ENCODE measurements around the gene ANAPC7.

The ANAPC7 gene

GRCh38 chr12:110347767-110348166 lies 55.7 kb downstream of the ANAPC7 start (continued):
- TF ChIP-seq ZNF311 (tag by site-specific recombination; IDR thresholded peaks at IDR 0.05; ENCODE audit: borderline replicate concordance) = no peak
- TF ChIP-seq HOXA7 (CRISPR knock-in tag; IDR thresholded peaks at IDR 0.05; ENCODE audit: borderline replicate concordance) = no peak

DNA sequence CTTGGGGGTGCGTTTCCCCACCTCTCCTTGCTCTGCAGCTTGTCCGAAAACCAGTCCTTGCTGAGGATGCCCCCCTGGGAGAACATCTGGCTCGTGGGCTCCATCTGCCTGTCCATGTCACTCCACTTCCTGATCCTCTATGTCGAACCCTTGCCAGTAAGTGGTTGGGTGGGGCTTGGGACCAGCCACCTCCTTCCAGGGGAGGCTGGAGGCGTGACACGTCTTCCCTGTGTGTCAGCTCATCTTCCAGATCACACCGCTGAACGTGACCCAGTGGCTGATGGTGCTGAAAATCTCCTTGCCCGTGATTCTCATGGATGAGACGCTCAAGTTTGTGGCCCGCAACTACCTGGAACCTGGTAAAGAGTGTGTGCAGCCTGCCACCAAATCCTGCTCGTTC lies 57.5 kb downstream of the ANAPC7 start:
- Histone ChIP-seq H3K27ac (ENCODE audit: extremely low read depth, low read depth, low read length) (no peak overlapping the region), H3K9me3 (ENCODE audit: control insufficient read depth, insufficient read depth, low read depth, low read length) (no peaks in the 10 kb centered on the region), H3K36me3 (ENCODE audit: control insufficient read depth in 2 of 2, insufficient read depth in 1 of 2, low read length in 2 of 2) (peaks cover 45 to 99% of the 10 kb centered on the region in 2 experiments), H3K4me1 (ENCODE audit: control insufficient read depth, insufficient read depth, low read length) (no peaks in the 10 kb centered on the region), H3K4me3 (ENCODE audit: low read depth, low read length) (no peak overlapping the region)
- TF ChIP-seq ZNF600 (tag by site-specific recombination; IDR thresholded peaks at IDR 0.05) = 0 out of 2 replicates have a peak, but pooled peaks have one; percentile 44
- no peak for TF ChIP-seq ZNF558 (tag by site-specific recombination; IDR thresholded peaks at IDR 0.05)
- ChIA-PET CTCF (no interaction called here), POLR2A (no interaction called here)

DNA sequence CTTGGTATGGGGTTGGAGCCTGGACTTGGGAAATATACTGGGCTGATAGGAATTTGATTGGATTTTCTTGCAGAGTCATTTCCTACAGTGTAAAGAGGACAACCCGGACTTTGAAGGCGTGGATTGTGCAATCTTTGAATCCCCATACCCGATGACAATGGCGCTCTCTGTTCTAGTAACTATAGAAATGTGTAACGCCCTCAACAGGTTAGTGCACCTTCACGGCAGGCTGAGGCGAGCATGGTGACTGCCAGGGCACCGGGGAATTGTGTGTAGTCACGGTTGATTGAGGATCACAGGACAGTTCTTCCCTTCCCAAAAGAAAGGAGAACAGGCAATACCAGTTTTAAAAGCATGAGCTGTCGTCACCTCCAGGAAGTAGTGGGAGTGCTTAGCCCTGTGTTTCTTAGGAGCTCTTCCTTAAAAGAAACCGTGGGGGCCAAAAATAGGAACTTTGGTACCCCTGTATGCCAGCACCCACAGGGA lies 58.3 kb downstream of the ANAPC7 start:
- TF ChIP-seq, protein P1, sequence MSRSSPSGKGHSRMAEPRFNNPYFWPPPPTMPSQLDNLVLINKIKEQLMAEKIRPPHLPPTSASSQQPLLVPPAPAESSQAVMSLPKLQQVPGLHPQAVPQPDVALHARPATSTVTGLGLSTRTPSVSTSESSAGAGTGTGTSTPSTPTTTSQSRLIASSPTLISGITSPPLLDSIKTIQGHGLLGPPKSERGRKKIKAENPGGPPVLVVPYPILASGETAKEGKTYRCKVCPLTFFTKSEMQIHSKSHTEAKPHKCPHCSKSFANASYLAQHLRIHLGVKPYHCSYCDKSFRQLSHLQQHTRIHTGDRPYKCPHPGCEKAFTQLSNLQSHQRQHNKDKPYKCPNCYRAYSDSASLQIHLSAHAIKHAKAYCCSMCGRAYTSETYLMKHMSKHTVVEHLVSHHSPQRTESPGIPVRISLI (tag by site-specific recombination; IDR thresholded peaks at IDR 0.05) = no peak
- TF ChIP-seq, protein P2, sequence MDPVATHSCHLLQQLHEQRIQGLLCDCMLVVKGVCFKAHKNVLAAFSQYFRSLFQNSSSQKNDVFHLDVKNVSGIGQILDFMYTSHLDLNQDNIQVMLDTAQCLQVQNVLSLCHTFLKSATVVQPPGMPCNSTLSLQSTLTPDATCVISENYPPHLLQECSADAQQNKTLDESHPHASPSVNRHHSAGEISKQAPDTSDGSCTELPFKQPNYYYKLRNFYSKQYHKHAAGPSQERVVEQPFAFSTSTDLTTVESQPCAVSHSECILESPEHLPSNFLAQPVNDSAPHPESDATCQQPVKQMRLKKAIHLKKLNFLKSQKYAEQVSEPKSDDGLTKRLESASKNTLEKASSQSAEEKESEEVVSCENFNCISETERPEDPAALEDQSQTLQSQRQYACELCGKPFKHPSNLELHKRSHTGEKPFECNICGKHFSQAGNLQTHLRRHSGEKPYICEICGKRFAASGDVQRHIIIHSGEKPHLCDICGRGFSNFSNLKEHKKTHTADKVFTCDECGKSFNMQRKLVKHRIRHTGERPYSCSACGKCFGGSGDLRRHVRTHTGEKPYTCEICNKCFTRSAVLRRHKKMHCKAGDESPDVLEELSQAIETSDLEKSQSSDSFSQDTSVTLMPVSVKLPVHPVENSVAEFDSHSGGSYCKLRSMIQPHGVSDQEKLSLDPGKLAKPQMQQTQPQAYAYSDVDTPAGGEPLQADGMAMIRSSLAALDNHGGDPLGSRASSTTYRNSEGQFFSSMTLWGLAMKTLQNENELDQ (tag by site-specific recombination; IDR thresholded peaks at IDR 0.05; ENCODE audit: low read depth) = no peak
- TF ChIP-seq SCRT1 (tag by site-specific recombination; IDR thresholded peaks at IDR 0.05; ENCODE audit: borderline replicate concordance) = no peak
- TF ChIP-seq SALL2 (tag by site-specific recombination; IDR thresholded peaks at IDR 0.05; ENCODE audit: borderline replicate concordance) = no peak
- no peak for TF ChIP-seq ZNF629 (tag by site-specific recombination; IDR thresholded peaks at IDR 0.05)
- TF ChIP-seq HOXC10 (CRISPR knock-in tag; IDR thresholded peaks at IDR 0.05) = no peak
- TF ChIP-seq ZNF561 (tag by site-specific recombination; IDR thresholded peaks at IDR 0.05; ENCODE audit: borderline replicate concordance) = no peak
- Histone ChIP-seq H3K4me3 (ENCODE audit: low read depth, low read length) (no peak overlapping the region), H3K27ac (ENCODE audit: extremely low read depth, low read depth, low read length) (no peak overlapping the region), H3K4me1 (ENCODE audit: control insufficient read depth, insufficient read depth, low read length) (no peaks in the 10 kb centered on the region), H3K9me3 (ENCODE audit: control insufficient read depth, insufficient read depth, low read depth, low read length) (no peaks in the 10 kb centered on the region), H3K36me3 (ENCODE audit: control insufficient read depth in 2 of 2, insufficient read depth in 1 of 2, low read length in 2 of 2) (peaks cover 53 to 99% of the 10 kb centered on the region in 2 experiments)
- ChIA-PET CTCF (no interaction called here), POLR2A (no interaction called here)

DNA sequence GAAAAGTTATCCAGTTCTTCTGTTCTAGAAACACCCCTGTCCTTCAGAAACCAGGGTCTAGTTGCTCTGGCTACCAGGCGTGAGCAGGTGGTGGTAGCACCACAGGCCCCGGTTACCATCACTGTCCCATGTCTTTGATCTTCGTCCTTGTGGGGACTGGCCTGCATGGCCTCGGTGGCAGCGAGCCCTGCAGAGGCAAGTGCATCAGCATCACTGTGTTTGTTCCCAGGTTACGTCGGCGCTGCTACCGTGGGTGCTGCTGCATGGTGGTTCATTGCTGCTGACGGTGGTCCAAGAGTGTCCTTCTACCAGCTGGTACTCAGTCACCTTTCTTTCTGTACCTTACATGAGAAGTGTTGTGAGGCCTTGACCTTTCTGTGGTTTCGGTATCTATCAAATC lies 58.9 kb downstream of the ANAPC7 start:
- H3K36me3 ChIP-seq (ENCODE audit: control insufficient read depth in 2 of 2, insufficient read depth in 1 of 2, low read length in 2 of 2) = peaks cover 56 to 99% of the 10 kb centered on the region in 2 experiments
- ChIA-PET CTCF (interaction anchor here (0.6 kb wide), 1 partner anchor 253 kb away, joined by 3 read pairs; no protein-coding TSS in a partner anchor), POLR2A (no interaction called here)
- no peak overlapping the region for H3K27ac ChIP-seq (ENCODE audit: extremely low read depth, low read depth, low read length)
- no peaks in the 10 kb centered on the region for H3K9me3 ChIP-seq (ENCODE audit: control insufficient read depth, insufficient read depth, low read depth, low read length)
- H3K4me1 ChIP-seq (ENCODE audit: control insufficient read depth, insufficient read depth, low read length) = no peaks in the 10 kb centered on the region
- H3K4me3 ChIP-seq (ENCODE audit: low read depth, low read length) = no peak overlapping the region
- no peak for TF ChIP-seq REPIN1 (tag by site-specific recombination; IDR thresholded peaks at IDR 0.05; ENCODE audit: low read depth)

All from HEK293 (cell line).